ENCODE results near the gene EPS8L1.
"Not testable (repeated sequence)": the region's sequence is repeated elsewhere in the genome, so short reads cannot be mapped to it uniquely, and the experiment has no call there.

EPS8L1 gene

GRCh38 chr19:55075371-55075998 is at the start of gene EPS8L1:
EPS8L1 (plus strand) TSS chr19:55075869; CDS start chr19:55076445, 576 bp downstream.
- no peak for DNase-seq

GRCh38 chr19:55027140-55027471 is 48.6 kb upstream of the EPS8L1 start:
- not testable (repeated sequence) for DNase-seq

DNA sequence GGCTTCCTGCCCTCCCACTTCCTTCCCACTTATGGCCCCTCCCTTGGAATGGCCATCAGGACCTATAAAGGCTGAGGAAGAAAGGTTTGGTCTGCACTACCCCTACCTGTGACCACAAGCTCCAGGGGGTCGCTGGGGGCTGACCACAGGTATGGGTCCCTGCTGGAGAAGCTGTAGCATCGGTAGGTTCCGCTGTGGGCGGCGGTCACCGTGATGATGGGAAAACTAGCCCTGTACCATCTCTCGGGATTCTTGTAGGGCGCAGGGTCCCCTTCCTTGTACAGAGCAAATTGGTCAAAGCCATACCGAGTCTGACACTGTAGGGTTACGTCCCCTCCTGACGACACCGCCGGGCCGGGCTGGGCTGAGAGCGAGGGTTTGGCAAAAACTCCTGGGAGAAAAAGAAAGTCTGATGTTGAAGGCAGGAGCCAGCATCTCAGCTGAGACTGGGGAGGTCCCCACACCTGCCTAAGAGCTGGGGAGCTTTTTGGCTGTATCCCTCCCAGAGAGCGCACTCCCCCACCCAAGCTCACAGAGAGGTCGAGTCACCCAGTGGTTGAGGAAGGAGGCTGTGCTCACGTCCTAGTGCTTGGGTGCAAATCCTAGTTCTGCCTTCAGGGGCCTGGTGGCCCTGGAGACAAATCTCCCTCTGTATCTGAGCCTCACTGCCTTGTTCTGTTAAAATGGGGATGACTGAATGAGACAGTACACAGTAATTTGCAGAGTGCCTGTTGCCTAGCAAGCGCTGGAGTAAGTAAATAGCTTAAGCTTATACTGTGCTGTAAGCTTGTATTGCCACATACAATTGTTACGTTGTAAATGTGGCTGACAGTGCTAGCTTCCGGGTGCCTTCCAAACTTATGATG is 48.0 kb upstream of the EPS8L1 start:
- DNase-seq, result no peak

DNA sequence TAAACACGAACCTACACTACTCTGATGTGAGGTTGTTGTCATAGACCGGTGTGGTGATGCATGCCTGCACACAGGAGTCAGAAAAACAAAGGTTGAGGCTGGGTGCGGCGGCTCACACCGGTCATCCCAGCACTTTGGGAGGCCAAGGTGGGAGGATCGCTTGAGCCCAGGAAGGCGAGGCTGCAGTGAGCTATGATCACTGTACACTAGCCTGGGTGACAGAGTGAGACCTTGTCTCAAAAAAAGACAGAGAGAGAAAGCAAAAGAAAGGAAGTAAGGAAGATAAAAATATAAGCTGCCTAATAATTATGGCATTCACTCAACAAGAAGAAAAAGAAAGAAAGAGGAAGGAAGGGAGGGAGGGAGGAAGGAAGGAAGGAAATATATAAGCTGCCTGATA is 46.9 kb upstream of the EPS8L1 start:
- DNase-seq, result no peak

GRCh38 chr19:55031178-55031577 is 44.5 kb upstream of the EPS8L1 start:
- DNase-seq, result no peak

GRCh38 chr19:55032170-55032800 is 43.4 kb upstream of the EPS8L1 start:
- no peak for DNase-seq

DNA sequence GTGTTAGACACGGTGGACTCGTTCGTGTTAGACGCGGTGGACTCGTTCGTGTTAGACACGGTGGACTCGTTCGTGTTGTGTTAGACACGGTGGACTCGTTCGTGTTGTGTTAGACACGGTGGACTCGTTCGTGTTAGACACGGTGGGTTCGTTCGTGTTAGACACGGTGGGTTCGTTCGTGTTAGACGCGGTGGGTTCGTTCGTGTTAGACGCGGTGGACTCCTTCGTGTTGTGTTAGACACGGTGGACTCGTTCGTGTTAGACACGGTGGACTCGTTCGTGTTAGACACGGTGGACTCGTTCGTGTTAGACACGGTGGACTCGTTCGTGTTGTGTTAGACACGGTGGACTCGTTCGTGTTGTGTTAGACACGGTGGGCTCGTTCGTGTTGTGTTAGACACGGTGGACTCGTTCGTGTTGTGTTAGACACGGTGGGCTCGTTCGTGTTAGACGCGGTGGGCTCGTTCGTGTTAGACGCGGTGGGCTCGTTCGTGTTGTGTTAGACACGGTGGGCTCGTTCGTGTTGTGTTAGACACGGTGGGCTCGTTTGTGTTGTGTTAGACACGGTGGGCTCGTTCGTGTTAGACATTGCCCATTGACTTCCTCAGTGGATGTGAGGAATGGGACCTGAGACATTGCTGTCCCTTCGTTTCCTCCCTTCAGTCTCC is 42.6 kb upstream of the EPS8L1 start:
- not testable (repeated sequence) for DNase-seq

GRCh38 chr19:55034751-55035150 is 40.9 kb upstream of the EPS8L1 start:
- no peak for DNase-seq

- no peak for DNase-seq
Observed at GRCh38 chr19:55036058-55036457, 39.6 kb upstream of the EPS8L1 start.

DNA sequence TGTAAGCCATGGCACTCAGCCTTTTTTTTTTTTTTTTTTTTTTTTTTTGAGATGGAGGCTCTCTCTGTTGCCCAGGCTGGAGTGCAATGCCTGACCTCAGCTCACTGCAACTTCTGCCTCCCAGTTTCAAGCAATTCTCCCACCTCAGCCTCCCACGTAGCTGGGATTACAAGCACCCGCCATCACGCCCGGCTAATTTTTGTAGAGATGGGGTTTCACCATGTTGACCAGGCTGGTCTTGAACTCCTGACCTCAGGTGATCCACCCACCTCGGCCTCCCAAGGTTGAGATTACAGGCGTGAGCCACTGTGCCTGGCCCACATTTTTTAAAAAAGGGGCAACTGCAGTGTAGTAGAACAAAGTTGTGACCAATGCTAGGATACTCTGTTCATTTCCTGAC is 38.1 kb upstream of the EPS8L1 start:
- DNase-seq, result not testable (repeated sequence)

GRCh38 chr19:55040654-55041053 is 35.0 kb upstream of the EPS8L1 start:
- not testable (repeated sequence) for DNase-seq

GRCh38 chr19:55041244-55041626 is 34.4 kb upstream of the EPS8L1 start:
- DNase-seq, result no peak

DNA sequence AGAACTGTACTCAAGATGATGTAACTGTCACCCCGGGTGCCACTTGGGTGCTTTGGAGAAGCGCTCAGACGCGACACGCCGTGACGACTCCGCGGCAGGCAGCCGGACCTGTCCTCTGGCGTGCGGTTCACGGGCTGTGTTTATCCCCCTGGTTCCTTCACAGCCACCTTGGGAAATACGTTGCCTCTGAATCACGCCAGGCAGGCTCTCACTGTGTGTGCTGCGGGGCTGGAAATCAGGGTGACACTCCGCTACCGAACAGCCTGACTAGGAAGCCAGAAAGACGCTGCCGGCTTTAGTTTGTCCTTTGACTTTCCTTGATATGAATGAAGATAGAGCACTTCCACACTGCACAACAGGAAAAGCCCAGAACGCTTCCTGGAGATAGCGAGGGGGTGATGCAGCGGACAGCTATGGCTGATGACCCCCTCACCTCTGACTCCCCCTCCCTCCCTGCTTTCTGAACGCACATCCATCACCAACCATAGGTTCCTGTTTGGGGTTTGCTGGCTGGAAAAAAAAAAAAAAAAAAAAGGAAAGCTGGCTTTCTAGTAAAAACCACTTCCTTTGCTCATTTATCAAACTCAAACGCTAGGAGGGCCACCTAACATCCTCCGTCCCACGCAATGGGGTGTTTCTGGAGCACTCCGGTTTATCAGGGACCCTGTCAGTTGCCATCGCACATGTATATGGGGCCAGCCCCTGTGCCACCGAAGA is 33.9 kb upstream of the EPS8L1 start:
- no peak for DNase-seq

- DNase-seq, result no peak
Observed at GRCh38 chr19:55042344-55042678, 33.4 kb upstream of the EPS8L1 start.

- DNase-seq, result no peak
Observed at GRCh38 chr19:55042688-55043087, 33.0 kb upstream of the EPS8L1 start.

- no peak for DNase-seq
Observed at GRCh38 chr19:55044286-55044685, 31.4 kb upstream of the EPS8L1 start.

GRCh38 chr19:55044771-55045716 is 30.6 kb upstream of the EPS8L1 start:
- no peak for DNase-seq

GRCh38 chr19:55046975-55047622 is 28.6 kb upstream of the EPS8L1 start:
- DNase-seq, result no peak

- no peak for DNase-seq
Observed at GRCh38 chr19:55047951-55048350, 27.7 kb upstream of the EPS8L1 start.

DNA sequence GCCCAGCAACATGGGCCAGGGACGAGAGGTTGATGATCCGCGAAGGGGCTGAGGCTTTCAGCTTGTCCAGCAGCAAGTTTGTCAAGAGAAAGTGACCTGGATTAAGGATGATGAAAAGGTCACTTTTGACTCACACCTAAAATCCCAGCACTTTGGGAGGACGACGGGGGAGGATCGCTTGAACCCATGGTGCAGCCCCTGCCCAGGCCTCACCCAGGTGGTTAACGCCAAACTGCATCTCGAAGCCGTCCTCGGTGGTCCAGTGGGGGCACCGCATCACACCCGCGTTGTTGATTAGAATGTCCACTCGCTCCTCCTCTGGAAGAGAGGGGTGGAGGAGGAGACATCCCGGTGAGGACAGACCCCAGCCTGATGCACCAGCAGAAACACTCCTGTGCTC is 27.2 kb upstream of the EPS8L1 start:
- DNase-seq, result no peak

Data from NCI-H345 (cell line).